SH-SY5Y (cell line): Measurements from ENCODE around the gene C1QTNF12.

Experiments
- GATA2 ChIP-seq: IDR thresholded peaks from 2 replicates; pipeline ENCODE4 v1.6.1; 2011; ENCODE audit warnings: mild to moderate bottlenecking, low read depth, low read length
- GATA3 ChIP-seq: IDR thresholded peaks from 2 replicates; pipeline ENCODE4 v1.6.1; 2011; ENCODE audit warnings: low read depth, mild to moderate bottlenecking, low read length, moderate library complexity

DNA sequence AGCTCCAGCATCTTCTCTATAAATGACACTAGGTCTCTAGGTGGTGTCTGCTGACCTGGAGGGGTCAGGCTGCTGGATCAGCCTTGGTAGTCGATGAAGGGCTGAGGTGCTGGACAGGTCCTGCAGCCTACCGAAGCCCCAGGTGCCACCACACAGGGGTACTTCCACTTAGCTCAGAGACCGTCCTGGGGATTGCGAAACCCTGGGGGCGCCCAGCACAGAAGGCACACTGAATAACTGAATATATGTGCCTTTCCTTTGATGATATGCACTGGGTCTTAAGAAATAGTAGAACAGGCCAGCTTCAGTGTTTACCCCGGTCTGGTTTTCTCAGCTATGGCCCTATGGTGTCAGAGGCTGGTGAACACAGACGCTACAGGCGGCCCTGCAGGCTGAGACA lies 16.2 kb upstream of the C1QTNF12 start:
- no peak for TF ChIP-seq GATA2
- no peak for TF ChIP-seq GATA3
